ENCODE measurements around the gene PPP2R5C.
A peak's percentile ranks its signal among the peaks of the same experiment; 100 is the strongest.
"Not testable (repeated sequence)": the region's sequence is repeated elsewhere in the genome, so short reads cannot be mapped to it uniquely, and the experiment has no call there.

The PPP2R5C gene

GRCh38 chr14:101727611-101728366, 33.7 kb upstream of the PPP2R5C start:
- peak in 1 of 2 donors; percentile 61 for DNase-seq

- no peak for DNase-seq
Observed at GRCh38 chr14:101728367-101728742, 33.2 kb upstream of the PPP2R5C start.

GRCh38 chr14:101729382-101729781, 32.1 kb upstream of the PPP2R5C start:
- DNase-seq: no peak

- not testable (repeated sequence) for DNase-seq
Observed at GRCh38 chr14:101730157-101730556, 31.4 kb upstream of the PPP2R5C start.

- DNase-seq: no peak
Observed at GRCh38 chr14:101730626-101731186, 30.8 kb upstream of the PPP2R5C start.

GRCh38 chr14:101731187-101732080, 30.1 kb upstream of the PPP2R5C start:
- DNase-seq: peak; percentile 98

GRCh38 chr14:101732118-101732517, 29.4 kb upstream of the PPP2R5C start:
- peak; percentile 63 to 78 for DNase-seq

- peak; percentile 35 to 65 for DNase-seq
Observed at GRCh38 chr14:101733211-101733610, 28.3 kb upstream of the PPP2R5C start.

- peak; percentile 61 to 86 for DNase-seq
Observed at GRCh38 chr14:101734246-101734847, 27.2 kb upstream of the PPP2R5C start.

- DNase-seq: no peak
Observed at GRCh38 chr14:101735453-101735852, 26.1 kb upstream of the PPP2R5C start.

GRCh38 chr14:101736071-101736470, 25.4 kb upstream of the PPP2R5C start:
- no peak for DNase-seq

GRCh38 chr14:101736585-101736984, 24.9 kb upstream of the PPP2R5C start:
- DNase-seq: no peak

GRCh38 chr14:101737414-101738339, 23.8 kb upstream of the PPP2R5C start:
- peak; percentile 55 to 56 for DNase-seq

GRCh38 chr14:101738703-101739320, 22.7 kb upstream of the PPP2R5C start:
- DNase-seq: no peak

GRCh38 chr14:101739446-101740141, 21.9 kb upstream of the PPP2R5C start:
- peak in 1 of 2 donors; percentile 69 for DNase-seq

GRCh38 chr14:101740981-101741380, 20.5 kb upstream of the PPP2R5C start:
- no peak for DNase-seq

GRCh38 chr14:101743701-101744100, 17.8 kb upstream of the PPP2R5C start:
- no peak for DNase-seq

- DNase-seq: not testable (repeated sequence)
Observed at GRCh38 chr14:101744382-101744781, 17.1 kb upstream of the PPP2R5C start.

GRCh38 chr14:101749756-101750155, 11.8 kb upstream of the PPP2R5C start:
- DNase-seq: not testable (repeated sequence)

GRCh38 chr14:101754893-101755292, 6.6 kb upstream of the PPP2R5C start:
- DNase-seq: no peak
